GM13976 (cell line): ENCODE results near the gene GPHN.

Experiments used
- DNase-seq: peaks from one replicate; pipeline ENCODE4 v3.0.0; 2012; ENCODE audit warnings: low spot score
- CTCF ChIP-seq: IDR thresholded peaks from 2 replicates; pipeline ENCODE4 v1.5.1; 2012; ENCODE audit warnings: borderline replicate concordance, mild to moderate bottlenecking; ENCODE audit not compliant: insufficient read depth; ENCODE audit errors: extremely low read depth, missing control alignments, control extremely low read depth
- in situ Hi-C: fragments of 300-500 bp; cut with MboI; formaldehyde crosslinking; loops from one replicate; pipeline ENCODE4 v1.12.0; 2022; ENCODE audit warnings: low sequenced_read_pairs, mixed read lengths, inconsistent platforms; ENCODE audit not compliant: unreplicated experiment

Gene GPHN

DNA sequence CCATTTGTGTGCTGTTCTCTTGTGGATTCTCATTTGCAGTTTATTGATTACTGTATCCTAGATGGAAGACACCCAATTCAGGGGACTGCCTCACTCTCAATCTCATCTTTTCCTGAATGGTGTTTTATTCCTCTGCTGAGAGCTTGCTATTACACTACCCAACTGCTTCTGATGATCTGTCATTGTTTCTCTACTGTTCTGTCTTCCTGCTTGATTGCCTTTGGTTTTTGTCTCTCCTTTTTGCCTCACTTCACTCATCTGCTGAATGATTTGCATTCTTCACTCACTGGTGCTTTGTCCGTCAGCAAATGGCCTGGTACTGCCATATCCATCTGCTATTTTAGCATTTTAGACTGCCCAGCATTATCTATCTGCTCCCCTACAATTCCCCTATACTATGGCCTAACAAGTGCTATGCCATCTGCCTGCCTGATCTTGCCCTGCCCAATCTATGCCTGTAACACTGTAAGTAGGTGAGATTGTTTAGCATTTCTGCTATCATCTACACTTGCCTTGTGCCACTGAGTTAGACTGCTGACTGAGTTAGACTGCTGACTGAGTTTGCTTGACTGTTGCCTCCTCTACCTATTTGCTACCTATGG lies 335.1 kb downstream of the GPHN start:
- in situ Hi-C loops = no loop called here
- no peak for TF ChIP-seq CTCF

GRCh38 chr14:66850258-66850888 lies 342.4 kb downstream of the GPHN start:
- no peak for DNase-seq
- in situ Hi-C loops = no loop called here
- TF ChIP-seq CTCF = no peak

More for the DNA sequence above, 335.1 kb downstream of the GPHN start:
- no peak for DNase-seq

DNA sequence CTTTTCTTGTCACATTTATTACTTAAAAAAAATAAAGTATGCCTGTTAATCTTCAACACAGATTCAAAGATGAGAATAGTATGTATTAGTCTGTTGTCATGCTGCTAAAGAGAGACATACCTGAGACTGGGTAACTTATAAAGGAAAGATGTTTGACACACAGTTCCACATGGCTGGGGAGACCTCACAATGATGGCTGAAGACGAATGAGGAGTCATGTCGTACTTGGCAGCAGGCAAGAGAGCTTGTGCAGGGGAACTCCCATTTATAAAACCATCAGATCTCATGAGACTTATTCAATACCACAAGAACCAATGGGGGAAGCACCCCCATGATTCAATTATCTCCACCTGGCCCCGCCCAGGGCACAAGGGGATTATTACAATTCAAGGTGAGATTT lies 345.4 kb downstream of the GPHN start:
- no peak for DNase-seq
- TF ChIP-seq CTCF = no peak
- in situ Hi-C loops = no loop called here

- TF ChIP-seq CTCF = no peak
- in situ Hi-C loops = no loop called here
- DNase-seq = no peak
These were observed 349.9 kb downstream of the GPHN start for GRCh38 chr14:66857867-66858266.

GRCh38 chr14:66859063-66859671 lies 351.2 kb downstream of the GPHN start:
- no peak for TF ChIP-seq CTCF
- in situ Hi-C loops = no loop called here

DNA sequence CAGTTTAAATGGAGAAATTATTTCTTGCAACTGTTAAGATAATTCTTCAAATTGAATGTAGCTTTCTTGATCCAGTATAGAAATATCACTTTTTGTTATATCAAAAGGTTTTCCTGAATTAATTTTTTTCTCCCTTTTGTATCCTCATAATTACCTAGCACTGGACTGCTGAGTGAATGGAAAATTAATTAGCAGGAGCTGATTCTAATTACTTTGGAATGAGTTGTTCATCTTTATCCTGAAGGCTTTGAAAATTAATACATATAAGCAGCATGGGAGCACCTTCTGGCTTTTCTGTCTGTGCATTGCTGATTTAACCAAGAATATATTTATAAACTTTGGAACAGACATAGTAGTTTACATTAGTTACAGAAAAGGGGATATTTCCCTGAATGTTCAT lies 373.6 kb downstream of the GPHN start:
- no peak for TF ChIP-seq CTCF
- no peak for DNase-seq
- in situ Hi-C loops = no loop called here

More at GRCh38 chr14:66859063-66859671, 351.2 kb downstream of the GPHN start:
- no peak for DNase-seq
